Stimulated activated CD8-positive, alpha-beta memory T cell treated with anti-CD3 and anti-CD28 coated beads, Interleukin-15, amount 100 ng/mL, for 1 hour (primary cell): ENCODE data around the gene YIF1B.

Source experiments
- DNase-seq: peaks from one replicate; pipeline ENCODE4 v3.0.0-alpha.2; 2020; ENCODE audit warnings: low read depth

Gene YIF1B

GRCh38 chr19:38304352-38304865 is 11.3 kb downstream of the YIF1B start:
- no peak for DNase-seq

DNA sequence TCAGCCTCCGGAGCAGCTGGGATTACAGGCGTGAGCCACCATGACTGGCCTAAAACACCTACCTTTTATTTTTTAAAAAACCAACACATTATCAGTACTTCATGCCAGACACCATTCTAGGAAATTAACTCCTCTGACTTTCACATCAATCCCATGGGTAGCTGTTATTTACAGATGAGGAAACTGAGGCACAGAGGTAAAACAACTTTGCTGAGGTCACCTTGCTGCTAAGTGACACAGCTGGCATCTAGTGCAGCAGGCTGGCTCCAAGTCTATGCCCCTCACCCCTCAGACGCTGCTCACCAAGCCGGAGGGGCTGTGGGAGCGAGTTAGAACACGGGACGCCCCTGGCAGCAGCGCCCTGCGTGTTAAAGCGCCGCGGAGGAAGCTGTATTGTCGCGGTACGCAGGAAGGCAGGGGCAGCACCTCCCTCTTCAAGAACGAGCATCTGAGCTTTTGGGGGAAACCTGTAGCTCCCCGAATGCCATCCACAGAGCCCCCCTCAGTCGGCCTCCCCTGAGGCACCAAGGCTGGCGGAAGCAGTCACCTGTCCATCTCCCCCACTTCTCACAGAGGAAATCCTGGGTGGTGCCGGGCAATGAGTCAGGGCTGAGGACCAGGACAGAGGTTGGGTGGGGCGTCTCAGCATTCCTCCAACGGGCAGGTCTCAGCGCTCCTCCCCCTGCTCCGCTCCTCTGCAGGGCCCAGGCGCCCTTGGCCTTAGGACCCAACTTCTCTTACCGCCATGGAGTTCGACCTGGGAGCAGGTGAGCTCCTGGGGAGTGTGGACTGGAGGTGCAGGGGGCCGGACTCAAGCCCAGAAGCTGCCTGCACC is 12.0 kb downstream of the YIF1B start, which contains the start of gene C19orf33:
Gene C19orf33 (plus strand): TSS at position 735 of the 835 bp plus-strand sequence. CDS start 11 bp downstream, at position 746.
- DNase-seq: no peak

- DNase-seq: no peak
Measured at GRCh38 chr19:38298821-38299680, 16.7 kb downstream of the YIF1B start.

GRCh38 chr19:38294090-38294489 is 21.7 kb downstream of the YIF1B start:
- DNase-seq: no peak

DNA sequence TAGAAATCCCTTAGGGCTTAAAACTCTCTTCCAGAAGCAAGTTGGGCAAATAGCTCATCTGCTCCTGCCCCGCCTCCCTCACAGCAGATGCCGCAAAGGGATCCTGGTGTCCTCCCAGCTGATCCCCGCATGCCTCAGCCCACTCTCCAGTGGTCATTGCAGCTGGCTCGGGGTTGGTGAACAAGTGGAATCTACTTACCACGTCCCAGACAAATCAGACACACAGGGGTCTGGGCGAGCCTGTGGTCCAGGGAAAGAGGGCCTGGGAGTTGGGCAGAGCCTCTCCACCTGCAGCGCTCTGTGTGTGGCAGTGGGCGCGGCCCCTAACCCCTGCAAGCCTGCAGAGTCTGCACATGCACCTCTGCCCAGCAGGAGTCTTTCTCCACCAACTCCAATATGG is 22.5 kb downstream of the YIF1B start:
- DNase-seq: no peak

DNA sequence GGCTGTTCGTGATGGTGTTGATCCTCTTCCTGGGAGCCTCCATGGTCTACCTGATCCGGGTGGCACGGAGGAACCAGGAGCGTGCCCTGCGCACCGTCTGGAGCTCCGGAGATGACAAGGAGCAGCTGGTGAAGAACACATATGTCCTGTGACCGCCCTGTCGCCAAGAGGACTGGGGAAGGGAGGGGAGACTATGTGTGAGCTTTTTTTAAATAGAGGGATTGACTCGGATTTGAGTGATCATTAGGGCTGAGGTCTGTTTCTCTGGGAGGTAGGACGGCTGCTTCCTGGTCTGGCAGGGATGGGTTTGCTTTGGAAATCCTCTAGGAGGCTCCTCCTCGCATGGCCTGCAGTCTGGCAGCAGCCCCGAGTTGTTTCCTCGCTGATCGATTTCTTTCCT is 23.9 kb downstream of the YIF1B start:
- no peak for DNase-seq

DNA sequence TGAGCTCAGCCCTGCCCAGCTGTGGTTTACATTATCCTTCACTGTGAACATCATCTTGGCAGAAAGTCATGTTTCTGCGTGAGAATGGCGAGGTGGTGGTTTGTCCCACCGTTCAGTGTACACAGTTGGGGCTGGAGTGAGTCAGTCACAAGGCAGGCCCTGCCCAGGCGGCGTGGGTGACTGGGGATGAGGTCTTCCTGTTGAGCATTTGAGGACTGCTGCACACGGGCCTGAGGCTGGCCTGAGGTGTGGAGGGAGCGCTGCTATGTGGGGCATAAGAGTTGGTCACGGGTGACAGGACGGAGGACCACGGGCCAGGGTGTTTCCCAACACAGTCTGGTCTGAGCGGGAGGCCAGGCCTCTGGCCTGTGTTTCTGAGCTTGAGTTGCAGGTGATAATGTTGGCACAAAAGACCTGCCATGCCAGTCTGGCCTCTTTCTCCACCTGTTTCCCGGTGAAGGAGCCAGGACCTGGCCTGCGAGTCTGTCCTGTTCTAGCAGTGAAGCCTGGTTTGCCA is 25.1 kb downstream of the YIF1B start:
- DNase-seq: no peak

- no peak for DNase-seq
Measured at GRCh38 chr19:38289955-38290354, 25.8 kb downstream of the YIF1B start.

DNA sequence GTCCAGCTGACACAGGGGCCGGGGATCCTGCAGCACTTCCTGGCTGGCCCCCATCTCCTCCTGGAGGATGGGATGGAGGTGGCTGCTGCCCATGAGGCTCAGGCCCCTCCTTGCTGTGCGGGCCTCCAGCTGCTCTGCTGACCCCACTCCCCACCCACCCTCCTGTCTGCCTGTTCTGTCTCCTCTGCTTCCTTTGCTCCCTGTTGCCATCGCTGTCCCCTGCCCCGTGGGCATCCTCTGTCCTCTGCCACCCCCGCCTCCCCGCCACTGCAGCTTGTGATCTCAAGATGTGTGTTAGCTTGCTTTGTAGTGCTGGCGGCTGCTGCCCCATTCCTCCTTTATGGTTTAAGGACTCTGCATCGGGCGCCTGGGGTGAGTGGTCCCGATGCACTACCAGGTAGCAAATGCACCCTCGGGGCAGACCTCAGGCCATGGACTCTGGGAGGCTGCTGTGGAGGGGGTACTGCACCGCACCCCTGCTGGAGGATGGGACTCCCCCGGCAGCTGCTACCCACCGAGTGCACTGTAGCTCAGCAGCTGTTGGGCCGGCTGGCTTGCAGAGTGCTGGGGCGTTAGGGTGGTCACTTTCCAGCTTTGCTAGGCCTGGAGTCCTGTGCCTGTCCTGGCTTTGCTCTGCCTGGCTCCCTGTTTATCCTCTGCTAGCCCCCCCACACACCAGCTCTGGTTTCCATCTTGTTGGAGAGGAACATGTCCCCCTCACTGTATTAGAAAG is 27.5 kb downstream of the YIF1B start:
- no peak for DNase-seq

GRCh38 chr19:38287604-38288003 is 28.1 kb downstream of the YIF1B start:
- no peak for DNase-seq

DNA sequence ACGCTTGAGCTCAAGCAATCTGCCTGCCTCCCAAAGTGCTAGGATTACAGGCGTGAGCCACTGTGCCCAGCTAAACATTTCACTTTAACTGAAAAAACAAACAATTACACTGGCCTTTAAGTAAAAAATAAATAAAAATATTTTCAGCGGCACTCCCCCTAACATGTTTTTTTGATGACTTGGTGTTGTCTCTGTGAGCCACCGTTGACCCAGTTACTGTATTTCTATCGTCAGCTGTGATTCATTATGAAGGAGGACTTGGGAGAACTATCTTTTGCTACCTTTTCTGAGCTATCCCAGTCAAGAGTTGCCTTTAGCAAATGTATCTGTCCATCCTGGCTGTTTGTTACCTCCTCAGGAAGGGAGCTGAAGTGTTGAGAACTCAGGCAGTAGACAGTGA is 30.2 kb downstream of the YIF1B start:
- DNase-seq: no peak

DNA sequence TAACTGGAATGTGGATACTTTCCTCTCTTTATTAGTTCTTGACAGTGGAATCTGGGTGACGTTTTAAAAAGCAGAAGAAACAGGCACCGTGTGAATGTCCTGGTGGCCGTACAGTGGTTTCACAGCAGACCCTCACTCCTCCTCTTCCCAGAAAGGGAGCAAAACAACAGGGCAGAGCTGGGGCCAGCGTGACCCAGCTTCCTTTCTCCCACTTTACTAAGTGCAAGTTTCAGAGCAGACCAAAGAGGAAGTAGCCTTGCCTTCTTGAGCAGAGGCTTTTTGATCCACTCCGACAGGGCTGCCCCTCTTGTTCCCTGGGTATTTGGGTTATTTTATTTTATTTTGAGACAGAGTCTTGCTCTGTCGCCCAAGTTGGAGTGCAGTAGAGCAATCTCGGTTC is 31.3 kb downstream of the YIF1B start:
- no peak for DNase-seq

DNA sequence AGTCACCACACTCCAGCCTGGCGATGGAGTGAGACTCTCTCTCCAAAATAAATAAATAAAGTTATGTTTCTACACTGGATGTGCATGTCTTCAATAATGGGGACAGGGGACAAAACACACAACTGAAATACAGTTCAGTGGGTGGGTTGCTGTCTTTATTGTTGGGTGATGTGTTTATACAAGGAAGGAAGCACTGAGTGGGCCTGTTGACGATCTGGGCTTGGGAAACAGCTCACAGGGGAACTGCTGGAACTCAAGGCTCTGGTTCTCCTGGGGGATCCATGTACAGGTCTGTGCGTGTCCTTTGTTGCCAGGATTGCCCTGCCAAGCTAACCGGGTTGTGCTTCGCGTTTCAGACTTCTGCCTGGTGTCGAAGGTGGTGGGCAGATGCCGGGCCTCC is 32.5 kb downstream of the YIF1B start:
- DNase-seq: no peak

DNA sequence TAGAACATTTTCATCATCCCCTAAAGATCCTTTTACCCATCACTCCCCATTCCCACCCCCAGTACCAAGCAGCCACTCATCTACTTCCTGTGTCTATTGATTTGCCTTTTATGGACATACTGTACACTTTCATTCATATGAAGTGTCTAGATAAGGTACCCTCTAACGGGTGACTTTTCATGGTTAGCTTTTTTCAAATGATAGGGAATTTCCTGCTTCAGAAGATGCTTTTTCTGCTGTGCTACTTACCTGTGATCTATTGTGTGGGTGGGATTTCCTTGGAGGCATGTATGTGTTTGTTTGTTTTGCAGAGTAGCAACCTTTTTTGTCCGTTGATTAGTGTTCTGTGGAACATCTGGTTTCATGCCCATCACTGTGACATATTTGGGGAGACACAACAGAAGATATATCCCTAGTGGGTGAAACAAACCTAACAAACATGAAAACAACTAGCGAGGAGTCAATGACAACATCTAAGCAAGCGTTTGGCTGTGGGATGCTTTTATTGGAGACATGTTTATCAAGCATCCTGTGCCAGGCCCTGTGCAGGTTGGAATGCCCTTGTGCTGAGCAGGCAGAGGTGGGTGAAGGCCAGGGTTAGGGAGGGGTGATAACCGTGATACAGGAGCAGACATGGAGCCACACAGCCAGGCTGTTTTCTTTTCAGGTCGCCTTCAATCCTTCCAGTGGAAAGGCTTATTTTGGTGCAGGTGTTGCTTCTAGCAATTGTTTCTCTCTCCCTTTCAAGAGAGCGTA is 33.8 kb downstream of the YIF1B start:
- DNase-seq: no peak

GRCh38 chr19:38280030-38280921 is 35.5 kb downstream of the YIF1B start:
- DNase-seq: no peak

DNA sequence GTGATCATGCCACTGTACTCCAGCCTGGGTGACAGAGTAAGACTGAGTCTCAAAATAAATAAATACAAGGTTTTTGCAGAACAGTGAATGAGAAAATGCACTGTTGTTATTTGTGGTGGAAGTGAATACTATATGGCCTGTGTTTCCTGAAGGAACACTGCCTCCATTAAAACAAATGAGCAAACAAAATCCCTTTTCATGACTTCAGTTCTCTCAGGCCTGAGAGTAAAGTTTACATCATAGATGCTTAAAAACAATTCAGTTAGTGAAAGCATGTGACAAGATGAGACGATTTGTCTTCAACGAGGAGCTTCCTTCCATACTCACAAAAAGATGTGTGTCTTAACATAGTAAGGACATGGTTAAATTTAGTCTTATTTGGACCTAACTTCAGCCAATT is 37.0 kb downstream of the YIF1B start:
- DNase-seq: no peak

- no peak for DNase-seq
Measured at GRCh38 chr19:38277969-38278680, 37.6 kb downstream of the YIF1B start.

GRCh38 chr19:38277549-38277948 is 38.2 kb downstream of the YIF1B start:
- DNase-seq: no peak

- no peak for DNase-seq
Measured at GRCh38 chr19:38276942-38277517, 38.7 kb downstream of the YIF1B start.
